IPS-NIHi11 (cell line): Measurements from ENCODE around the gene PIPOX.

ENCODE experiments used
- DNase-seq: peaks from one replicate; pipeline ENCODE4 v3.0.0; 2012; ENCODE audit warnings: mixed read lengths, low spot score

PIPOX gene

DNA sequence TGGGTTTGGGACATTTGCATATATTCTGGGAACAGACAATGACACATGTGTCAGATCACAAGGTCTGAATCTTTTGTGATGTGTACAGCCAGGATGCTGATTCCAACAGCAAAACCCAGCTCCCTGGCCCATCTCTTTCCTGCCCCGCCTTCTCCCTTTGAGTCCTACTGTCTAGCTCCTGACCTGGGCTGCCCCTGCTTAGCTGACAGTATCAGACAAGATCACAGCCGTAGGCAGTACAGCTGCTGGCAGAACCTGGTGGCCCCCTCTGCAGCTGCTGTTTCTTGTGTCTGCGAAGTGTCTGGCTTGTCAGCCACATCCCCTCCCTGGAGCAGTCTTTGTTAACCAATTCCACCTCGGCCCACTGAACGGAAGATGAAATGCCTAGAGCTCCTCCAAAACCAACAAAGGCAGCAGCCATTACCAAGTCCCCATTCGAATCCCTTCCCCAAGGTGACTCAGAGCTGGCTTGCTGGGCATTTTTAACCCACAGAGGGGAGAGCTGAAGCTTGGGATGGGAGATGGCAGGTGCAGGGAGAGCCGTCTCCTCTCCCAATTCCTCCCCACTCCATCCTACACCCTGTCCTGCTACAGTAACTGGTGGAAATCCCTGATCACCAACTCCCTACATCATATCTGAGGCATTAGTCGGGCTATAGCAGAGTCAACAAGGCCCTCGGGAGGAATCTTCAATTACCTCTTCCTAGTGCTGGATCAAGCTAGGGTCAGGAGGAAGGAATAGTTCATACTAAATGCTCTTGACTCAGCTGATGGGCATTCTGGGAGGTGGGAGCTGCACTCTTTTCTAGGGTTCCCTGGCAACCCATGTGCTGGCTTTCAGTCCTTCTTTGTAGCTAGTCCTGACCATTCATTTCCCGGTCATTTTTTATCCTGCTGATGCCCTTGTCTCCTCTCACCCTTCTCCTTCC is 5.8 kb downstream of the PIPOX start:
- DNase-seq, result no peak

DNA sequence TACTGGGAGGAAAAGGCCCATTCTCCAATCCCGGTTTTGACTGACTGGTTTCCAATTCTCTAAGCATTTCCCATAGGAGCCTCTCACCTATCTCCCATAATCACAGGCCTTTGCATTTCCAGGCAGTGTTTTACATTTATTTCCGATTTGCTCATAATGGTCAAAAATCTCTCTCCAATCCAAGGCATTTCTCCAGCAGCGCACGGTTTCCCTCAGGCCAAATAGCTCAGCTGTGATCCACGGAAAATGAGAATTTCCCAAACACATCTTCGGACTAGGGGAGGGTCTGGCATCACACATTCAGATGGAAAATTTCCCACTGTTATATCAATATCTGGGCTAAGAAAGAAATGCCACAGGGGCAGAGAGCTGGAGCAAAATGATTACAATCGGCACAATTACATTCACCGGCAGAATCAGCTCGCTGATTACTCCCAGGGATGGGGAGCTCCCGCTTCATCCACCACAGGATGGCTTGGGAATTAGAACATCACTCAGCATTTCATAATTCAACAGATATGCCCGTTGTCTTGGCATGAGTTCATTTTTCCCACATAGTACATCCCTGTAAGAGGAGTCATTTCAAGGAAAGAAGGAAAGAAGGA is 6.7 kb downstream of the PIPOX start:
- no peak for DNase-seq

DNA sequence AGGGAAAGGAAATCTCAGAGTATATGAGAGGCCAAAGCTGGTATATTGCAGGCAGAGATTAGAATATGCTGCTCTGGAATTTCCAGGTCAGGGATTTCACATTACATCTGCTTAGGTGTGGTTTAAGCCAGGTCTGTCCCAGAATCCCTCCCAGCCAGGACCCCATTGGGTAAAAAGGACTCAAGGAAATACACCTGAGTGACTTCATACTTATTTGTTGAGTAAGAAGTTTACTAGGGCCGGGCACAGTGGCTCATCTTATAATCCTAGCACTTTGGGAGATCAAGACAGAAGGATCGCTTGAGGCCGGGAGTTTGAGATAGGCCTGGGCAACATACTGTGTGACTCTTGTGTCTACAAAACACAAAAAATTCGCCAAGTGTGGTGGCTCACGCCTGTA is 7.2 kb downstream of the PIPOX start:
- no peak for DNase-seq

GRCh38 chr17:29051194-29051593 is 8.3 kb downstream of the PIPOX start:
- no peak for DNase-seq

DNA sequence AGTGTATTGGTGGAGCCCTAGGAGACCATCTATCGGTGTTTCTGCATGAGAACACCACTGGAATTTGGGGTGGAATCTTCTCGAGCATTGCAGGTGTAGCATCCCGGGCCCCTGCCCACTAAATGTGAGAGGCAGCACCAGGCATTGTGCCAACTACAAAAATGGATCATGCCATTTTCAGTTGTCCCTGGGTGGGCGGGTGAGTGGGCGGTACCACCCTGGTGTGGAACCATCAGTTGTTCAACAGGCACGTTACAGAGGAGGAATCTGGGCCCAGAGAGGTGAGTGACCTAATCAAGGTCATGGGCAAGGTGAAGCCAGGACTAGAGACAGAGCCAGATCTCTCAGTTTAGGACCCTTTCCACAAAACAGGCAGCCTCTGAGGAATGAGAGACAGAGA is 8.8 kb downstream of the PIPOX start:
- no peak for DNase-seq

- DNase-seq, result no peak
These were observed 11.9 kb downstream of the PIPOX start for GRCh38 chr17:29054835-29055234.

GRCh38 chr17:29057361-29057760 is 14.4 kb downstream of the PIPOX start:
- no peak for DNase-seq

GRCh38 chr17:29058391-29058790 is 15.4 kb downstream of the PIPOX start:
- DNase-seq, result no peak

- no peak for DNase-seq
These were observed 16.3 kb downstream of the PIPOX start for GRCh38 chr17:29059281-29059680.

DNA sequence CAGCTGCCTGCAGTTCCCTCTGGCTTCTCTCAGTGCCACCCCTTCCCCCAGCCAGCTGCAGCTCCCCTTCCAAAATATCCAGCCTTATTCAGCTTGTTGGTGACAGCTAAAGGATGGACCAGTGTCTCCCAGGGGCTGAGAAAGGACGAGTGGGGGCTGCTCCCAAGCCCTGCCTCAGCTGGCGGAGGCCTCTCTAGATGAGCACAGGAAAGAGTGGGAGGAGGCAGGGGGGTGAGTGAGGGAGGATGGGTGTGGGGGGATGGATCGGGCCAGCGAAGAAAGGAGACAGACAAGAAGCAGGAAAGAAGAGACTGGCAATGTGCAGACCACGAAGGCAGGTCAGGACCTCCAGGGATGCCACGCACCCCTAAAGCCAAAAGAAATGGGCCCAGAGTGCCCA is 17.5 kb downstream of the PIPOX start:
- DNase-seq, result no peak

DNA sequence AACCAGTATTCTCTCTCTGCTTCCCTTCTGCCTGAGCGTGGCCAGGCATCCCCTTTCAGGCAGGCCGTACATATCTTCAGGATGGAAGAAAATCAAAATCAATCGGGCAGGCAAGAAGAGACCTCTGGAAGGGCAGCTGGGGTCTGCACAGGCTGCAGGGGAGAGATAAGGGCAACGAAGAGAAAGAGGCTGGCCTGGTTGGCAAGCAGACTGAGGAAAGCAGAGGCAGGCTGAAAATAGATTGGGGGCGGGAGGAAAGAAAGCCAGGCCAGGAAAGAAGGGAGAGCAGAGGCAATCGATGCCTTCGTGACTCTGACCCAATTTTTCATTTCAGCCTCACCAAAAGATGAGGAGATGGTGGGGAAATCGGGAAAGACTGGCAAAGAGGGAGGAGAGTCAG is 18.1 kb downstream of the PIPOX start:
- DNase-seq, result no peak

DNA sequence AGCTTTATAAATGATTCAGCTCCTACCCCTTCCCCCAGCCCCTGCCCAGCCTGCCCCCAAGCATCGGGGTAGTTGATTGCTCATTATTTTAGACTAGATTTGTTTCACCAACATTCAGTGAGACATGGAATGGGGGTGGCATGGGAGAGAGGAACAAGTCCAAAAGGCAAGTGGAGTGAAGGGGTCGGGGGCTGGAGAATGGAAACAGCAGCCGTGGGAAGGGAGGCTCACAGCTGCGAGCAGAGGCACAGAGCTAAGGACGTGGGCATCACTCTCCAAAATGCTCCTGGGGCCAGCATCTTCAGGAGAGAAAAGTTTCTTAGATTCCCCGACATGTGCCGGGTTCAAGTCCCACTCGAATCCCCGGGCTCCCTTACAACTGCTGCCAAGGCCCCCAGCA is 19.3 kb downstream of the PIPOX start:
- DNase-seq, result no peak

DNA sequence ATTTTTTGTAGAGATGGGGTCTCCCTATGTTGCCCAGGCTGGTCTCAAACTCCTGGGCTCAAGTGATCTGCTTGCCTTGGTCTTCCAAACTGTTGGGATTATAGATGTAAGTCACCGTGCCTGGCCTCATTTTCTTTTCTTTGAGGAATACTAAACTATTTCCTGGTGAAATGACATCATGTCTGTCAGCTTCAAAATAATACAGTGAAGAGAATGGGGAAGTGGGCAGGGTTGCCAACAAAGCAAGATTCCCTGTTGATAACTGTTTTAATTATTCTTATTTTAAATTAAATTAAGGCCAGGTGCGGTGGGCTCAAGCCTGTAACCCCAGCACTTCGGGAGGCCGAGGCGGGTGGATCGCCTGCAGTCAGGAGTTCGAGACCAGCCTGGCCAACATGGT is 21.1 kb downstream of the PIPOX start:
- no peak for DNase-seq

- DNase-seq, result no peak
These were observed 23.1 kb downstream of the PIPOX start for GRCh38 chr17:29066047-29066446.

- DNase-seq, result no peak
These were observed 23.7 kb downstream of the PIPOX start for GRCh38 chr17:29066606-29067005.

GRCh38 chr17:29068818-29069217 is 25.9 kb downstream of the PIPOX start:
- DNase-seq, result no peak

DNA sequence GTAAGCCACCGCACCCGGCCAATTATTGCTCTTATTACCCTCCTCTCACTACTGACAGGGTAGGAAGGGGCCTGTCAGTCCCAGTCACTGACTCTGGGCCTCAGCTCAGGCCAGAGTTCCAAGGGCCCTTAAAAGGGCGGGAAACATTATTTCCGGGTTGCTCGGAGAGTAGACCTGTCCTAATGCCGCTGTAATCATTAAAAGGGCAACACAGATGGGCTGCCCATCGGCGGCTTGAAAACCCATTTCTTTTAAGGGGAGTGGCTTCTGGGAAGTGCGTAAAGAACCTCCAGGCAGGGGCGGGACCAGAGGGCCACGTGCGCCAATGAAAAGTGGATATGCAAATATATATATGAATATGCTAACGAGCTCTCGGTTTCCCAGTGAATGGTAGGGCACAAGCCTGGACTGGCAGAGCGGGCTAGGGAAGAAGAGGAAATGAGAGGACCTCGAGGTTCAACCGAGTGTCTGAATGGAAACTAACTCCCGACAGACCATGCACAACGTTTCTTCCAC is 26.6 kb downstream of the PIPOX start:
- peak; percentile 77 for DNase-seq

- DNase-seq, result no peak
These were observed 27.4 kb downstream of the PIPOX start for GRCh38 chr17:29070308-29070707.

GRCh38 chr17:29070781-29071180 is 27.8 kb downstream of the PIPOX start:
- DNase-seq, result no peak

DNA sequence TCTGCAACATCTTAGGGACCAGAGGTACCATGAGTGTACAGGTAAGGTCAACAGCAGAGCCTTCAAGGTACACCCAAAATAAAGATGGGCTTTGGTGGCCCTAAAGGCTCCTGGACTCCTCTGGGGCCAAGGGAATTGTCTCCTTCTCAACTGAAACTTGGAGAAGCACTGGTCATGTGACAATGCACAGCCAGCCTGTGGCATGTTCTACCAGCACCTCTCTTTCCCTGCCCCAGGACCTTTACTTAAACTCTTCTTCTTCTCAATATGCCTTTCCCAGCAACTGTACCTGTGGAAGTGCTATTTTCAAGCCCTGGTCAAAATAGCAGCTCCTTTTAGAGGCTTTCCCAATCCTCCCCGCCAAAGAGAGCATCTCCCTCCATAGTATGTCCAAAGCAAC is 28.4 kb downstream of the PIPOX start:
- DNase-seq, result no peak

DNA sequence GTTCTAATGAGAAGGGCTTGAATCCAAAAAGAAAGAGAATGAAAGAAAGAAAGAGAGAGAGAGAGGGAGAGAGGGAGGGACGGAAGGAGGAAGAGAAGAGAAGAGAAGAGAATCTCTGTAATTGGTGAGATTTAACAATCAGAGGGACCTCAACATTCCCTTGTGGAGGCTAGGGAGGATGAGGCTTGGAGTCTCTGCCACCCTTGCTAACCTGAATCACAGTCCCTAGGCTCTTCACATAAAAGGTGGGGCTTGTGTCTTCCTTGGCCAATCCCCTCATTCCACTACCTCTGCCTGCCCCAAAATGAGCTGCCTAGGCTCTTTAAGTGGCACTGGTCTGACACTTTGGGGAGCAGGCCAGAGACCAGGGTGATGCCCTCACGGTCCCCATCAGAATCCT is 30.1 kb downstream of the PIPOX start:
- DNase-seq, result no peak

GRCh38 chr17:29073520-29073919 is 30.6 kb downstream of the PIPOX start:
- DNase-seq, result no peak

GRCh38 chr17:29074488-29074887 is 31.5 kb downstream of the PIPOX start:
- DNase-seq, result no peak
